K562 (cell line): ENCODE results near the gene DAPK1. TPM values are rescaled to one million over a fixed set of nuclear protein-coding genes. Genes with fewer than 3 reads are reported as not detected.
A peak's percentile ranks its signal among the peaks of the same experiment; 100 is the strongest.

Experiments
- ATAC-seq: fragments of 200-7000 bp; cut with Tn5 transposase; 3 replicates; pipeline ENCODE4 v1.9.1; 2020; ENCODE audit warnings: moderate library complexity
- BruUV-seq: library from RNA; stranded (reverse); fragments of 400-500 nt; replicated peaks from 2 replicates; lab custom pipeline; 2021; lab: Mats Ljungman, UMichigan
- CTCF ChIA-PET: fragments of 300-600 bp; formaldehyde crosslinking; extraction: SDS; loops from one replicate; lab custom pipeline; 2021; ENCODE audit warnings: low intra/inter-chr PET ratio; lab: Yijun Ruan, JAX
- POLR2A ChIA-PET: fragments of 300-600, 350-650 bp; sonication (Branson Sonifier 250); formaldehyde crosslinking; extraction: SDS; loops from one replicate; lab custom pipeline; 2021; ENCODE audit warnings: antibody characterized with exemption, inconsistent platforms; lab: Yijun Ruan, JAX
- DNase-seq, 4 experiments: peaks; one replicate each; pipeline versions ENCODE4 v3.0.0 to v3.0.0-alpha.2; 2011 to 2018; ENCODE audit warnings: low spot score in 3 of 4, mixed read lengths in 3 of 4; ENCODE audit errors: extremely low read depth in 1 of 4
- FAIRE-seq: peaks from 2 replicates; lab custom pipeline; 2011; peaks lifted over from hg19 to GRCh38; lab: Jason Lieb, UNC
- H2AFZ ChIP-seq: 2 replicates; pipeline ENCODE4 v1.6.0; 2011; ENCODE audit warnings: low read depth, low read length, control low read depth, inconsistent platforms
- H3K27ac ChIP-seq: fragments of 200-600 bp; 3 replicates; pipeline ENCODE4 v1.8.0; 2011; ENCODE audit warnings: low read depth, mild to moderate bottlenecking, control low read depth, inconsistent platforms, low read length, moderate library complexity, mixed read lengths; ENCODE audit errors: extremely low read depth
- H3K27me3 ChIP-seq, 2 experiments: fragments of 300-600 bp in 1 of 2; 2 replicates in 1 of 2; 3 replicates in 1 of 2; pipeline versions ENCODE4 v1.6.0 to v1.8.0; 2011; ENCODE audit warnings: inconsistent platforms in 2 of 2, low read length in 2 of 2, mild to moderate bottlenecking in 1 of 2, mixed read lengths in 1 of 2, moderate library complexity in 1 of 2; ENCODE audit not compliant: control insufficient read depth in 2 of 2, insufficient read depth in 2 of 2
- H3K36me3 ChIP-seq: fragments of 300-600 bp; 3 replicates; pipeline ENCODE4 v1.8.0; 2011; ENCODE audit warnings: mild to moderate bottlenecking, low read length, inconsistent platforms; ENCODE audit not compliant: control insufficient read depth, insufficient read depth
- H3K4me1 ChIP-seq, 2 experiments: fragments of 200-600 bp in 1 of 2; replicated peaks in 1 of 2; 2 replicates in 1 of 2; 3 replicates in 1 of 2; pipeline versions ENCODE4 v1.5.1 to v1.8.0; 2011; ENCODE audit warnings: inconsistent platforms in 2 of 2, low read length in 2 of 2, mild to moderate bottlenecking in 1 of 2, mixed read lengths in 1 of 2, moderate library complexity in 1 of 2; ENCODE audit not compliant: control insufficient read depth in 2 of 2, insufficient read depth in 2 of 2
- H3K4me2 ChIP-seq: 2 replicates; pipeline ENCODE4 v1.6.1; 2011; ENCODE audit warnings: low read length, control low read depth, inconsistent platforms, mixed read lengths; ENCODE audit not compliant: insufficient read depth
- H3K4me3 ChIP-seq: fragments of 200-600 bp; sonication (generic), shearing (Covaris generic); 2 replicates; pipeline ENCODE4 v1.5.1; 2016; ENCODE audit warnings: control low read depth, inconsistent platforms
- H3K79me2 ChIP-seq: fragments of 200-600 bp; 3 replicates; pipeline ENCODE4 v1.8.0; 2011; ENCODE audit warnings: low read length, inconsistent platforms; ENCODE audit not compliant: control insufficient read depth, insufficient read depth
- H3K9ac ChIP-seq, 2 experiments: 2 replicates each; pipeline versions ENCODE4 v1.6.0 to v1.6.1; 2011; ENCODE audit warnings: low read depth in 2 of 2, low read length in 2 of 2, control low read depth in 1 of 2, inconsistent platforms in 1 of 2, mild to moderate bottlenecking in 1 of 2, mixed read lengths in 1 of 2; ENCODE audit not compliant: insufficient read depth in 1 of 2
- H3K9me1 ChIP-seq: one replicate; pipeline ENCODE4 v1.6.0; 2011; ENCODE audit warnings: inconsistent platforms, mild to moderate bottlenecking, low read length, moderate library complexity; ENCODE audit not compliant: control insufficient read depth, insufficient read depth
- H3K9me3 ChIP-seq: replicated peaks from 2 replicates; pipeline ENCODE4 v1.5.1; 2011; ENCODE audit warnings: low read depth, low read length, inconsistent platforms; ENCODE audit not compliant: control insufficient read depth, insufficient read depth
- H4K20me1 ChIP-seq: replicated peaks from 2 replicates; pipeline ENCODE4 v1.6.1; 2011; ENCODE audit warnings: low read length, inconsistent platforms, mixed read lengths; ENCODE audit not compliant: control insufficient read depth, insufficient read depth
- ATF2 ChIP-seq: sonication (generic); formaldehyde crosslinking; IDR thresholded peaks from 2 replicates; pipeline ENCODE4 v1.8.1; 2022; ENCODE audit warnings: missing genetic modification reagents
- ETS2 ChIP-seq: IDR thresholded peaks from 2 replicates; pipeline ENCODE4 v1.6.1; 2016; ENCODE audit warnings: borderline replicate concordance, missing genetic modification characterization, mild to moderate bottlenecking, moderate library complexity, missing compliant biosample characterization; ENCODE audit not compliant: poor library complexity, severe bottlenecking
- FOXK2 ChIP-seq, 2 experiments: fragments of 450-650 bp; IDR thresholded peaks in 1 of 2; conservative IDR thresholded peaks in 1 of 2; 2 replicates each; pipeline ENCODE4 v1.6.1; 2016; ENCODE audit warnings: low read depth in 2 of 2, mild to moderate bottlenecking in 1 of 2
- KLF16 ChIP-seq: IDR thresholded peaks from 2 replicates; pipeline ENCODE4 v1.6.1; 2016; ENCODE audit warnings: antibody characterized with exemption
- NFE2 ChIP-seq: IDR thresholded peaks from 2 replicates; pipeline ENCODE4 v1.6.1; 2014; ENCODE audit warnings: antibody characterized with exemption, low read depth
- SMARCA4 ChIP-seq: fragments of 450-650 bp; IDR thresholded peaks from 2 replicates; pipeline ENCODE4 v1.6.1; 2016
- SPI1 ChIP-seq: IDR thresholded peaks from 2 replicates; pipeline ENCODE4 v1.6.1; 2011; ENCODE audit warnings: low read depth, low read length, control low read depth, borderline replicate concordance
- ZEB2 ChIP-seq: fragments of 450-650 bp; IDR thresholded peaks from 2 replicates; pipeline ENCODE4 v1.6.1; 2016
- ZFP30 ChIP-seq: fragments of 250-450 bp; sonication (Bioruptor Pico); IDR thresholded peaks from 2 replicates; pipeline ENCODE4 v1.8.0; 2022; ENCODE audit warnings: moderate library complexity, mild to moderate bottlenecking, inconsistent platforms, borderline replicate concordance
- ZZZ3 ChIP-seq: fragments of 450-650 bp; IDR thresholded peaks from 2 replicates; pipeline ENCODE4 v1.6.1; 2016; ENCODE audit warnings: antibody characterized with exemption, mild to moderate bottlenecking, moderate library complexity
- WGBS: fragments of 100-300 bp; shearing (Covaris generic); methylation state at CpG from one replicate; pipeline ENCODE4 v1.1.6; 2016; ENCODE audit warnings: low coverage, mixed read lengths; ENCODE audit not compliant: insufficient coverage; ENCODE audit errors: missing lambda C conversion rate; 5-methylcytosine and 5-hydroxymethylcytosine counted together
- in situ Hi-C: fragments of 300-500 bp; cut with MboI; formaldehyde crosslinking; loops from 4 replicates; pipeline ENCODE4 v1.15.0; 2018; ENCODE audit warnings: inconsistent platforms, mixed read lengths
- intact Hi-C: fragments of 100-400 bp; cut with micrococcal nuclease; formaldehyde crosslinking; loops from 2 replicates; pipeline ENCODE4 v1.14.2; 2022
- polyA plus RNA-seq, 8 experiments: library from polyadenylated mRNA; depleted of rRNA in 4 of 8; stranded (reverse) in 5 of 8; unstranded in 3 of 8; fragments of >200 nt; fragmentation: Nextera tagmentation in 2 of 8; fragmentation: Illumina TruSeq in 1 of 8; extraction: Ambion mirVana in 2 of 8; extraction: Trizol in 1 of 8; gene quantifications; 2 replicates each; pipeline versions ENCODE4 v1.2.1 to v1.2.3, GENCODE V29; 2011 to 2014; ENCODE audit warnings: inconsistent platforms in 1 of 8, missing spikeins in 1 of 8
- total RNA-seq, 7 experiments: library from RNA; depleted of rRNA in 6 of 7; stranded (reverse); fragments of >200 nt in 6 of 7; fragmentation: Illumina TruSeq in 2 of 7; extraction: Trizol in 2 of 7; gene quantifications; 2 replicates each; pipeline versions ENCODE4 v1.2.1 to v1.2.3, GENCODE V29; 2011 to 2021; ENCODE audit warnings: low replicate concordance in 1 of 7

Gene DAPK1
- total and polyA plus RNA-seq, 9 of the 15 experiments (the other 6 are each of a cell fraction or from before 2014, with no cell fraction given), result 1.7 to 26.4 (median 15.8) TPM

DNA sequence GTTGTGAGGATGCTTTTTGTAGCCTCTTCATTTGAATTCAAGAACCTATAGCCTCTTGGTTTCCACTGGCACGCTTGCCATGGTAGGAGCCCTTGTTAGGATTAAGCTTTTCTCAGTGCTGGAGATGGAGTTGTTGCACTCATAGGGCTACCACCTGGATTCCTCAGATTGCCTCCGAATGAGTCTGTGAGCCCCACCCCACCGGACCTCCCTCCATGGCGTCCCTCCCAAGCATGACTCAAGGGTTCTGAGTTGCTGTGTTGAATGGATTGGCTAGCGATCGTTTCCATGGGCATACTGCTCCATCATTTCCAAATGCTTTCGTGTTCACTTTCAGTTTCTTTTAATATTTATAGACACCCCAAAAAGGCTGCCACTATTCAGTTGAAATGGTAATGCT, 69.9 kb downstream of the DAPK1 start:
- H3K9me3 ChIP-seq, result no peaks in the 10 kb centered on the region
- TF ChIP-seq NFE2, result peak; percentile 24; the same call in 1 of the 2 replicates
- TF ChIP-seq FOXK2 (conservative IDR thresholded peaks at IDR 0.05 in 1 of 2, IDR thresholded peaks at IDR 0.05 in 1 of 2; ENCODE audit: low read depth in 2 of 2), result no peak
- no peak for TF ChIP-seq ZZZ3
- 34% methylated on average over 7 of the region's 7 CpGs for WGBS
- H3K9me1 ChIP-seq, result no peaks in the 10 kb centered on the region
- DNase-seq (peak in 3 of 4 experiments; percentile 11 to 29 (median 28)), ATAC-seq (peak; percentile 77), FAIRE-seq (no peak)
- H3K4me3 ChIP-seq, result no peak overlapping the region
- ChIA-PET CTCF (no interaction called here), POLR2A (interaction anchor here (1.5 kb wide), 1 partner anchor 11 kb away, joined by 3 read pairs; no protein-coding TSS in a partner anchor)
- no peak overlapping the region for H3K27ac ChIP-seq
- intact Hi-C loops, result no loop called here
- in situ Hi-C loops, result no loop called here
- no peaks in the 10 kb centered on the region for H4K20me1 ChIP-seq
- H3K79me2 ChIP-seq, result peaks cover 2% of the 10 kb centered on the region; the same call in 1 of the 3 replicates
- no peaks in the 10 kb centered on the region for H3K27me3 ChIP-seq
- no peak overlapping the region for H3K9ac ChIP-seq
- H3K36me3 ChIP-seq, result no peaks in the 10 kb centered on the region
- no peak overlapping the region for H3K4me2 ChIP-seq
- H2AFZ ChIP-seq, result no peak overlapping the region
- peaks cover 7 to 23% of the 10 kb centered on the region in 2 experiments; a peak in 4 of 5 replicates for H3K4me1 ChIP-seq
- no TSS peak for BruUV-seq

DNA sequence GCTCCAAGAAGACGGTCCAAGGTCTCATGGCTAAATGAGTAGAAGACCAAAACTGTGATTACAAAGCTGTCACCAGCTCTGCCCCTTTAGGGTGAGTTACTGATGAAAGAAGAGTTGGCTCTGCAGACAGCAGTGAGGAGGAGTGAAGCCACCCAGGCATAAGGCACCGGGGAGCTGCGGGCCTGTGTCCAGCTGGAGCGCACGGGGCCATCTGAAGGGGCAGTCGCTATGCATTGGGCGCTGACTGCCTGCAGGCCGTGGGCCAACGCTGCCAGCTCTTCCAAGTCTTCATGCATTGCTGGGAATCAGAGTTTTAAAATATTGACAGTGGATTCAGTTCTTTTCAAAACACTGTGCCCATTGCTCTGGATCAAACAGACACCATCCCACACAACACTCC, 70.3 kb downstream of the DAPK1 start:
- FAIRE-seq, result no peak
- no peaks in the 10 kb centered on the region for H3K36me3 ChIP-seq
- H3K9ac ChIP-seq, result no peak overlapping the region
- H3K27me3 ChIP-seq, result no peaks in the 10 kb centered on the region
- H2AFZ ChIP-seq, result no peak overlapping the region
- no peak overlapping the region for H3K4me3 ChIP-seq
- H3K4me1 ChIP-seq, result peaks cover 7 to 23% of the 10 kb centered on the region in 2 experiments; a peak in 4 of 5 replicates
- POLR2A ChIA-PET, result interaction anchor here (0.6 to 1.5 kb wide), 4 partner anchors 9 to 24 kb away, joined by 3 to 4 read pairs (median 3); no protein-coding TSS in a partner anchor
- no peaks in the 10 kb centered on the region for H3K9me3 ChIP-seq
- ATAC-seq, result no peak
- H3K9me1 ChIP-seq, result no peaks in the 10 kb centered on the region
- H4K20me1 ChIP-seq, result no peaks in the 10 kb centered on the region
- DNase-seq, result no peak
- TF ChIP-seq SPI1 (no peak), SMARCA4 (no peak), ZFP30 (no peak), ETS2 (tag) (no peak), ATF2 (CRISPR knock-in tag) (no peak), ZEB2 (no peak), KLF16 (no peak)
- CTCF ChIA-PET, result no interaction called here
- H3K27ac ChIP-seq, result no peak overlapping the region
- H3K4me2 ChIP-seq, result no peak overlapping the region
- intact Hi-C loops, result no loop called here
- in situ Hi-C loops, result no loop called here
- no TSS peak for BruUV-seq
- H3K79me2 ChIP-seq, result peaks cover 2% of the 10 kb centered on the region; the same call in 1 of the 3 replicates
- WGBS, result 85% methylated on average over 5 of the region's 9 CpGs
